ENCODE data around the gene GTSE1.

Gene GTSE1

DNA sequence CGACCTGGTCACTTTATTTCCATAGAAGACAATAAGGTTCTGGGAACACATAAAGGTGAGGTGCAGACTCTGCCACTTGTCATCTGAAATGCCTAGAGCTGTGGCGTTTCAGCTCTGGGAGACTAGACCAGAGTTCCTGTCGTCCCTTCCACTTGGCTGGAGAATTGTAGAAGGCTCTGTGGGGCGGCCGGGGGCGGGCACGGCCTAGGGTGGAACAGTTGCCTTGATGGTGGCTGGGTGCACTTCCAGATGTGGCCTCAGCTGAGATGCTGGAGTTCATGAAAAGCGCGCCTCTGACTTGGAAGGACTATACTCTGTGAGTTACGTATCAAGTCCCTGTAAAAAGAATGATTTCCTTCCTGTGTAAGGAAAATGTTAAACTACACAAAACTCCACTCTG lies 55.6 kb downstream of the GTSE1 start:
- DNase-seq (ENCODE audit: low read depth in 2 of 2): no peak

GRCh38 chr22:46352691-46353386 lies 56.2 kb downstream of the GTSE1 start:
- no peak for DNase-seq (ENCODE audit: low read depth in 2 of 2)

DNA sequence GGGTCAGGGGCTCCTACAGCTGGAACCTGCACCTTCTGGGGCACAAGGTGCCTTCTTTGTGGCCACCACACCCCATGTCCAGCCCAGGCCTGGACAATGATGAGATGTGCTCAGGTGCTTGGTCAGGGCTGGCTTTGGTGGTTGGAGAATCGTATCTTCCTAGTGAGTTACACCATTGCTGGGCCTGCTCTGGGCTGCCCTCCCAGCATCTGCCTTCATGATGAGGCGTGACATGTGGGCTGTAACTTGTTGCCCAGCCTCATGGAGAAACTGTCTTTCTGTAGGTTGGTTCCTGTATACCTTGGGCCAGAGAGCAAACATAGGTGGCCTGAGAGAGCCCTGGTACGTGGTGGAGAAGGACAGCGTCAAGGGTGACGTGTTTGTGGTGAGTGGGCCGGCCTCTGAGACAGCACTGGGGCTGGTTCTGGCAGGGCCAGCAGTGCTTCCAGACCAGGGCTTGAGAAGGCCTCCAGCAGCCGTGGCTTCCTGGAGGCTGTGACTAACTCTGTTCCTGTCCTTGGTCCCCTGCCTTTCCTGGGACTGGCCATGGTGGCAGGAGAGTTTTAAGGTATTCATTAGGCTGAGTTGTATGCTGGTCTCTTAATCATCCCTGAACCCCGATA lies 56.9 kb downstream of the GTSE1 start:
- no peak for DNase-seq (ENCODE audit: low read depth in 2 of 2)

- DNase-seq (ENCODE audit: low read depth in 2 of 2): no peak
Observed at GRCh38 chr22:46354176-46354992, 57.7 kb downstream of the GTSE1 start.

DNA sequence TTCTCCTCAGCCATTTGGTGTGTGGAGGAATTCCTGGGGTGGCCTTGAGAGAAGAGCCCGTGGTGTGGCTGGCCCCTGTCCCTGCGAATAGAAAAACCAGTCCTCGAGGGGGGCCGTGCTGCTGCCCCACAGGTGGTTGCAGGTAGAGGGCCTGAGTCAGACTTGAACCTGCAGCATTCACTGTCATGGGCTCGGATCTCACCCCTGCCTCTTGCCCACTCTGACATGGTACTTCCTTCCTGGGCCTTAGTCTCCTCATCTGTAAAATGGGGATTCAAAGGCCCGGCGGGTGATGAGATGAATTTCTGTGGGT lies 58.3 kb downstream of the GTSE1 start:
- DNase-seq (ENCODE audit: low read depth in 2 of 2): no peak

DNA sequence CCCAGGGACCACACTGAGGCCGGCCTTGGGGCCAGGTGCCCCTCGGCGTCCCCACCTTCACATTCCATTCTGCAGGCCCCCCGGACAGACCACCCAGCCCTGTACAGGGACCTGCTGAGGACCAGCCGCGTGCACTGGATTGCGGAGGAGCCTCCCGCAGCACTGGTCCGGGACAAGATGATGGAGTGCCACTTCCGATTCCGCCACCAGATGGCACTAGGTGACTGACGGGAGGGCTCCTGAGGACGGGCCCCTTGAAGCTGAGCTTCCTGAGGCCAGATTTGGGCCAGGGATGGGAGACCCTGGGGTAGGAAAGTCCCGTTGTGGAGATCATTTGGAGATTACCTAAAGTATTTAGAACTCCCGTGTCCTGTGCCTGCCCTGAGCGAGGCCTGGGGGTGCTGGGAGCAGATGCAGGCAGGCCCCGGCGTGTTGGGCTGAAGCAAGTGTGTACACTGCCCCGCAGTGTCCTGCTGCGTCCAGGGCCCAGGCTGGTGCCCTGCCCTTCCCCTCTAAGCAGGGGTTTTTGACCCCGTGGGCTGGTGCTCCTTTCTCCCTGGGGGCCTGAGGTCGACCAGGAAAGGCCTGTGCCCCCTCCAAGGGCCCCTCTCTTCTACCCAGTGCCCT lies 58.8 kb downstream of the GTSE1 start:
- no peak for DNase-seq (ENCODE audit: low read depth in 2 of 2)

DNA sequence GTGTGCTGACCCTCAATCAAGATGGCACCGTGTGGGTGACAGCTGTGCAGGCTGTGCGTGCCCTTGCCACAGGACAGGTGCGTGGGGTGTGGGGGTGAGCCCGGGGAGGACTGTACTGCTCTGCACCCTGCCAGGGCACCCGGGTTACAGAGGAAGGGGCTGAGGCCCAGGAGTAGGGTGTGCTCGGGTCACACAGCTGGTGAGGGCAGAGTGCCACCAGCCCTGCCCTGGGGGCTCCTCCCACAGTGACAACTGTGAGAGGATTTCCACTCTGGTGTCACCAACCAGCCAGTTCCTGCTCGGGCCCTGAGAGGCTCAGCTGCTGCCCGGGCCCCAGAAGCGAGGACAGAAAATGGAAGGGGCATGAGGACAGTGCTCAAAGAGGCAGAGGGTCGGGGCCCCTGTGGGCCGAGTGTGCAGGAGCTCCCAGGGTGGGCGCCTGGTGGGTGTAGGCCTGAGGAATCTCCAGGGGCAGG lies 59.4 kb downstream of the GTSE1 start:
- DNase-seq (ENCODE audit: low read depth in 2 of 2): no peak

- DNase-seq (ENCODE audit: low read depth in 2 of 2): no peak
Observed at GRCh38 chr22:46356496-46357480, 60.1 kb downstream of the GTSE1 start.

DNA sequence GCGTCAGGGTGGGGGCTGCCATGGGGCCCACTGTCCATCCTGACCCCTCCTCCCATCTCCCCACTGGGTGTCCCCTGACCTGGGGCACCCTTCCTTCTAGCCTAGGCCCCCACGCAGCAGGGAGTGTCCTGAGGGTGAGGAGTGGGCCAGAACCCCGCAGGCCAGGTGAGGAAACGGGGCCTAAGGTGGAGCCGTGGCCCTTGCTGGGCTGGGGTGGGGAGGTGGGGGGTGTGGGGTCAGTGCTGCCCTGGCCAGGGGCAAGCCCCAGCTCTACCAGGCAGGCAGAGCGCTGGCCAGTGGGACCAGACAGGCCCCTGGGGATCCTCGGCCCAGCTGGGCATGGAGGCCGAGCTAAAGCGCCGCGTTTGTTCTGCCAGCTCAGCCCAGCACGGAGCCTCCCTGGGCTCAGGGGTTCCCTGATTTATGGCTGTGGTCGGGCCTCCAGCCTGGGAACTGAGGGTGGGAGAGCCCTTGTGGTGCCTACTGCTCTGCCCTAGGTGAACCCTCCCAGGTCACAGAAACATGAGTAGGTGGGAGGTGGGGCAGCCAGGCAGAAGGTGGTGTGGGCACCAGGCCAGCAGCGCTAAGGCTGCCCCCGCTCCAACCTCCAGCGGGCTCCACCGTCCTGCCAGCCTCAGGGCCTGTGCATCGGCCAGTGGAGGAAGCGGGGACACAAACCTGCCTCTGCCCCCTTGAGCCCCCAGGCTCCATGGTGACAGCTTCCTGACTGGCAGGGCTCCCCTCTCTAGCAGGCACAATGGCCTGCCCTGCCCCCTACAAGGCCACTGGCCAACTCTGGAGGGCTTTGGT lies 61.2 kb downstream of the GTSE1 start:
- DNase-seq (ENCODE audit: low read depth in 2 of 2): no peak

DNA sequence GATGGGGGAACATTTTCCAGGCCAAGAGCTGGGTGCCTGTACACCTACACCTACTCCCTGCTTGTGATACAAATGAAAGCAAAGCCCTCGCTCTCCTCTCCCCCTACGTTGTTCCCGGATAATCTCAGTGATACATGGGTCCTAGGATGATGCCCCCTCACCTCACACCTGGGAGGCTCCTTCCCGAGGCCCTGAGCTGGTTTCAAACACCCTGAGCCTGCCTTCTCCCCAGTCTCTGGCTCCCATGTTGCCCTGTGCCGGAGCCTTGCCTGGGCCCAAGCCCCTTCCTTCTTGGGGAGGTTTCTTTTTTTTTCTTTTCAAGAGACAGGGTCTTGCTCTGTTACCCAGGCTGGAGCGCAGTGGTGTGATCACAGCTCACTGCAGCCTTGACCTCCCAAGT lies 62.1 kb downstream of the GTSE1 start:
- no peak for DNase-seq (ENCODE audit: low read depth in 2 of 2)

DNA sequence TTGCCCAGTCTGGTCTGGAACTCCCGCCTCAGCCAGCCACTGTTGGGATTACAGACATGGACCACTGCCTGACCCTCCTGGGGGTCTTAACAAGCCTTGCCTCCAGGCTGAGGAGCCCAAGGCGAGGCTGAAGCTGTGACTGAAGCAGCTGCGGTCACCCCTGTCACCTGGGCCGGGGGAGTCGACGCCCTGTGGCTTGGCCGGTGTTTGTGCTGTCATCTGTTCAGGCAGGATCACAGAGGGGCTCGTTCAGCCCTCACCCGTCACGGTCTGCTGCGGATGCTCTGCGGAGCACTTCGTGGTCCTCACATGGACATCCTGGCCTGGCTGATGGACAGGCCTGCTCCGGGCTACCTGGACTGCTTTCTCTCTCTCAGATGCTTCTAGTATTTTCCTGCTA lies 62.7 kb downstream of the GTSE1 start:
- DNase-seq (ENCODE audit: low read depth in 2 of 2): no peak

DNA sequence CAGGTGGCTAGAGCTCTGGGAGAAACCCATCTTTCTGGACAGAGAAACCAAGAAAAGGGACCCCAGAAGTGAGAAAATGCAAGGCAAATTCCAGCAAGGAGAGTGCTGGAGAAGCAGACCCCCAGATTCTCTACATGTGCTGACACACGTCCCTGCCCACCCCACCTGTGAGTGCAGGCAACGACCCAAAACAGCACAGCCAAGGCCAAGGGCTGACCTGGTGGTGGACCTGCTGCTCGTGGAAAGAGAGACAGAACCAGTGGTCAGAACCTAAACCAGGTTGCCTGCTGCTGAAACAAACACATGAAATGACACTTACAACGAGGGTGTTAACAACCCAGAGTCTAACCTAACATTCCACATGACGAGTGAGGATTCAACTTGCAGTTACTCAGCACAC lies 63.4 kb downstream of the GTSE1 start:
- DNase-seq (ENCODE audit: low read depth in 2 of 2): no peak

DNA sequence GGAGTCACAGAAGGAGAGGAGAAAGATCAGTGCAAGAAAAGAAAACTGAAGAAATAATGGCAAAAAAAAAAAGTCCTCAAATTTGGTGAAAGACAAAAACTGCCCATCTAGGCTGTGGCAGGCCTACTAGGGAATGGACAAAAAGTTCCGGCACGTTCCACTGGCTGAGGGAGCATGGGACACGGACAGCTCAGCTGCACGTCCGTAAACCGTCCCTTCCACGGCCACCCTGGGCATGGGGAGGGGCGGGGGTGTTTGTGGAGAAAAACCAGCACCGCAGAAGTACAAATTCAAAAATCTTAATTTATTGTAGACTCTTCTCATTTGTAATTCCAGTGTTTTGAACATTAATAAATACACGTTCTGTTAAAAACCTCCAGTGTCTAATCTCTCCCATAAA lies 64.2 kb downstream of the GTSE1 start:
- no peak for DNase-seq (ENCODE audit: low read depth in 2 of 2)

DNA sequence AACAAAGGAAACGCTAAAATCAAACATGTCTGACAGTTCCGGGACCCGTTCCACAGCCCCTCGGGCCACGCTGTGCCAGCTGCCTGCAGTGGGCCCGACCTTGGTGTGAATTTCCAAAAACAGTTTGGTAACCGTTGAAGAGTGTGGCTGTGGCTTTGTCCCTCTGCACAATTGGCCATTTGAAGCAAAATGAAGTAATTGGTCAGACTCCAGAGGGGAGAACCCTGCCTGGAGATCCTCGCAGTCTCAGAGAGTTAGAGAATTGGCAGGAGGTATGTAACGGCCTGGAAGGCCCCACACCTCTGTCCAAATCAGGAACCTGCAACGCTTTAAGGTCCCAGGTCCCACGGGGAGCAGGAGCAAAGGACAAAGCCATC lies 65.1 kb downstream of the GTSE1 start:
- no peak for DNase-seq (ENCODE audit: low read depth in 2 of 2)

GRCh38 chr22:46362203-46362933 lies 65.7 kb downstream of the GTSE1 start:
- no peak for DNase-seq (ENCODE audit: low read depth in 2 of 2)

GRCh38 chr22:46362934-46363515 lies 66.4 kb downstream of the GTSE1 start:
- no peak for DNase-seq (ENCODE audit: low read depth in 2 of 2)

DNA sequence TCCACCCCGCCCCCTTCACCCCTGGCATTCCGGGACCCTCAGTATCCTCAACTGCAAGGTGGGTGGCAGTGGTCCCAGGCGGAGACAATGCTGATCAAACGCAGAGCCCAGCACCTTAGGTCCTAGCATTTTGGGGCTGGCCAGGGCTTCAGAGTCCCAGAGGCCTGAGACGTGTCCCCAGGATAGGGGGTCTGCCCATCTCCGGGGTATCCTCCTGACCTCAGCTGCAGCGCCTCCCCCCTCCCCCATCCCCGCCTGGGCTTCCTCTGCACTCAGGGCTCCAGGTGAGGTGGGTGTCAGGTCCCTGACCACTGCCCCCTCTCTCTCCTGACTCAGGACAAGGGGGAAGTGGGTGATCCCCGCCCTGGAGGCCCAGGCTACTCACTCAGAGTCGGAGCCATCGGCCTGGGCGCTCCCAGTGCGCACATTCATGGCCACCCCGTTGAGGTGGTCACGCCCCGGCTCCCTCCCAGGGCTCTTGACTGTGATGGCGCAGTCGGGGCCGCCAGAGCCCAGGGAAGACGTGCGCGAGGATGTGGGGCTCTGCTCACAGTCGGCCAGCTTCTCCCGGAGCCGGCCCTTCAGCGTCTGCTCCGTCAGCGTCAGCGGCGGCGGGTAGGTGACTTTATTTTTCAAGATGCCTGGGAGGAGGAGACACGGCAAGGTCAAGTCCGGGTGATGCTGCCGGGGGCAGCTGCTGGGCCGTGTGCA lies 67.1 kb downstream of the GTSE1 start:
- DNase-seq (ENCODE audit: low read depth in 2 of 2): no peak

- DNase-seq (ENCODE audit: low read depth in 2 of 2): no peak
Observed at GRCh38 chr22:46364341-46365165, 67.9 kb downstream of the GTSE1 start.

Data from stimulated activated CD8-positive, alpha-beta memory T cell treated with anti-CD3 and anti-CD28 coated beads, Interleukin-15, amount 100 ng/mL, for 48 hours (primary cell).